Omental fat pad (tissue), 4 donors: ENCODE results near the gene COL23A1. TPM values are rescaled to one million over a fixed set of nuclear protein-coding genes. Genes with fewer than 3 reads are reported as not detected.

Experiments
- ATAC-seq: fragments of 150-250 bp; one replicate; pipeline ENCODE4 v1.9.1; 2016; ENCODE audit warnings: mild to moderate bottlenecking, moderate library complexity; ENCODE audit not compliant: low FRiP score
- DNase-seq: peaks from one replicate; pipeline ENCODE4 v3.0.0-alpha.2; 2019; ENCODE audit warnings: low spot score
- CTCF ChIP-seq, 3 donors: fragments of 450-650 bp; IDR thresholded peaks; one replicate each; pipeline ENCODE4 v1.5.1; 2016 to 2017; ENCODE audit warnings: antibody characterized with exemption in 3 of 3, mild to moderate bottlenecking in 3 of 3, moderate library complexity in 2 of 3
- small RNA-seq: library from RNA; depleted of rRNA; stranded (forward); fragments of <200 nt; gene quantifications from one replicate; pipeline ENCODE3, GENCODE V24; 2016
- total RNA-seq, 4 donors: library from RNA; depleted of rRNA; stranded (reverse); fragments of >200 nt; gene quantifications; one replicate each; pipeline ENCODE4 v1.1.0, GENCODE V29; 2016

The COL23A1 gene
- total RNA-seq, 4 donors from 2014 or later, result 0.12 to 1.0 (median 0.49) TPM

- TF ChIP-seq CTCF (IDR thresholded peaks at IDR 0.05), result no peak
- DNase-seq (no peak), ATAC-seq (no peak)
These were observed 400.8 kb downstream of the COL23A1 start for GRCh38 chr5:178189433-178189832.

Small RNA genes lying within 50 kb of the gene (small RNA-seq; reads per million reads assigned to genes)
- gene RN7SKP70 (not detected), gene RN7SL646P (not detected)

Other genes with a start within 250 kb of the COL23A1 start
- gene CLK4, start 36.7 kb upstream of the COL23A1 start, total RNA-seq, result 10 to 100 TPM; 18.4 to 62.6 (median 34.6) TPM
- gene ZNF354A, start 140.3 kb upstream of the COL23A1 start, total RNA-seq, result 10 to 100 TPM; 11.6 to 22.1 (median 13.9) TPM